Mucosa of stomach (tissue), 1 donor: ENCODE results near the gene ACMSD.

Experiments used
- H3K27me3 ChIP-seq: one replicate; pipeline ENCODE4 v1.7.0; 2013; ENCODE audit warnings: mild to moderate bottlenecking, low read length; ENCODE audit not compliant: control insufficient read depth, insufficient read depth
- H3K36me3 ChIP-seq: one replicate; pipeline ENCODE4 v1.7.0; 2013; ENCODE audit warnings: low read length; ENCODE audit not compliant: control insufficient read depth, insufficient read depth
- H3K4me1 ChIP-seq: one replicate; pipeline ENCODE4 v1.7.0; 2013; ENCODE audit warnings: mild to moderate bottlenecking, low read length; ENCODE audit not compliant: control insufficient read depth, insufficient read depth
- H3K4me3 ChIP-seq: one replicate; pipeline ENCODE4 v1.7.0; 2013; ENCODE audit warnings: low read length
- H3K9ac ChIP-seq: one replicate; pipeline ENCODE4 v1.7.0; 2013; ENCODE audit warnings: mild to moderate bottlenecking, low read length, moderate library complexity
- H3K9me3 ChIP-seq: one replicate; pipeline ENCODE4 v1.7.0; 2013; ENCODE audit warnings: mild to moderate bottlenecking, low read length, moderate library complexity; ENCODE audit not compliant: control insufficient read depth
- donor health status: Pancreatic carcinoma.

ACMSD gene

DNA sequence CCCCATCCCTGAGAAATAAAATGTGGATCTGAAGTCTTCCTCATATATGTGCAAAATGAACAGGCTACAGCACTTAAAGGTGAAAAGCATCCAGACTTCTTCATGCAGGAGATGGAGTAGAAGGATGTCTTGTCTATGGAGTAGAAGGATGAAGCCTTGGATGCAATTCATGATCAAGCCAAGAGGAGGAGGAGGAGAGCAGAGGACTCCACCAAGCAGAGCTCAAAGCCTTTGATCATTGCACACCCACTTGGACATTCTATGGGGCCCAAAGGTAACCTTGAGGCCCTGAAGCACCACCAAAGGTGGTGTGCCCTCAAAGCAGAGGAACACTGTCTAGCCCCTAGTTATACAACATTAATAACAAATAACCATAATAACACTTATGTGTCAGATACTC, 17.3 kb downstream of the ACMSD start:
- Histone ChIP-seq H3K9me3 (no peaks in the 10 kb centered on the region), H3K4me1 (no peaks in the 10 kb centered on the region), H3K27me3 (no peaks in the 10 kb centered on the region), H3K36me3 (no peaks in the 10 kb centered on the region), H3K4me3 (no peak overlapping the region), H3K9ac (no peak overlapping the region)

DNA sequence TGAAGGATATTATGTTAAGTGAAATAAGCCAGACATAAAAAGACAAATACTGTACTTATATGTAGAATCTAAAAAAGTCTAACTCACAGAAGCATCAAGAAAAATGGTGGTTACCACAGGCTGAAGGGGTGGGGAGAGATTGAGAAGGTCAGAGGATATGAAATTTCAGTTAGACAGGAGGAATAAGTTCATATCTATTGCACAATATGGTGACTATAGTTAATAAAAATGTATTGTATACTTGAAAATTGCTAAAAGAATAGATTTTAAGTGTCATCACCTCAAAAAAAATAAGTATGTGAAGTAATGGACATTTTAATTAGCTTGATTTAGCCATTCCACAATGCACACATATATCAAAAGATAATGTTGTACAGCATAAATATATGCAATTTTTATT, 19.8 kb downstream of the ACMSD start:
- no peaks in the 10 kb centered on the region for H3K4me1 ChIP-seq
- H3K36me3 ChIP-seq = no peaks in the 10 kb centered on the region
- no peak overlapping the region for H3K4me3 ChIP-seq
- no peak overlapping the region for H3K9ac ChIP-seq
- H3K9me3 ChIP-seq = no peaks in the 10 kb centered on the region
- no peaks in the 10 kb centered on the region for H3K27me3 ChIP-seq

DNA sequence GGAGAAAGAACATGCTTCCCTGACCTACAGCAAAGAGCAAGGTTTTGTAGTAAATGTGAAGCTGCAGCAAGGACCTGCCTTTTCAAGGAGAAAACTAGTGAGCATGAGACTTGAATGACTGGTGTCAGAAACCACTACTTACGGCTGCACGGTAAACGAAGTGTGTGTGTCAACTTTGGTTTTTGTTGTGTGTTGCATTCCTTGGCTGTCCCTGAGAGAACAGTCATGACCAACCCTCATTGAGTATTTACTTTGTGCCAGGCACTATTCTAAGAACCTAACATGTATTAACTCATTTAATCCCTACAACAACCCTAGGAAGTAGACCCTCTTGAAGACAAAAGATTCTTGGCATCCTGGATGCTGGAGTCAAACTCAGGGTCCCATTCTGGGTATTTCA, 22.8 kb downstream of the ACMSD start:
- Histone ChIP-seq H3K9ac (no peak overlapping the region), H3K4me3 (no peak overlapping the region), H3K36me3 (no peaks in the 10 kb centered on the region), H3K27me3 (no peaks in the 10 kb centered on the region), H3K4me1 (no peaks in the 10 kb centered on the region), H3K9me3 (no peaks in the 10 kb centered on the region)

DNA sequence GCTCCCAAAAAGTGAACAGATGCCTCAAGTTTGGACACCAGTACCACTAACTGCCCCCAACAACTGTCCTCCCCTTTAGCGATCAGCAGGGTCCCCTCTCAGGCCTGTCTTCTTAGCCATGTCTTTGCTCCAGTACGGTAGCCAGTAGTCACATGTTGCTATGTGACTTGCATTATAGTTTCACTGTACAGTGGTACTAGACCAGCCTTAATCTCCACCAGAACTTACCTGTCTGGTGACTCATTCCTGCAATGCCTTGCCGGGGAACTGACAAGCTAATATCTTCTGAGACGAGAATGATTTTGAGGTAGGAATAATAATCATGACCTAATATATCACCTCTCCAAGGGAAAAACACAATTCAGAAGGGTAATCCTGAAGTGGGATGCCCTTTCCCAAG, 23.7 kb downstream of the ACMSD start:
- H3K27me3 ChIP-seq = no peaks in the 10 kb centered on the region
- H3K36me3 ChIP-seq = no peaks in the 10 kb centered on the region
- H3K9ac ChIP-seq = no peak overlapping the region
- no peaks in the 10 kb centered on the region for H3K4me1 ChIP-seq
- H3K9me3 ChIP-seq = no peaks in the 10 kb centered on the region
- H3K4me3 ChIP-seq = no peak overlapping the region

DNA sequence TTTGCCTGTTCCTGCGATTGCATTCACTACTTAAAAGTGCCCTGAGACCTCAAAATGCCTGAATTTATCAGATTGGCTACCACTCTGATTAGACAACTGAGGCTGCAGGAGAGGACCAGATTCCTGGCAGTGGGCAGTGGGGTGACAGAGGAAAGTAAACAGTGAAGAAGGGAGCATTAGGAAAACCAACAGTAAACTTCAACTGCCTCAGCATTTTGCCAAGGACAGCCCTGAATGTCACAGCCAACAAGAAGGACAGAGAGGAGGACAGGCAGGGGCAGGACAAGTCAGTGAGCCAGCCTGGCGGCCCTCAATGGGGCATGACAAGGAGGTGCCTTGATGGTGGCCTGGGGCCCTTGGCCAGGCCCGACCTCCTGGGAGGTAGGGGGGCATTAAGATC, 24.3 kb downstream of the ACMSD start:
- no peak overlapping the region for H3K4me3 ChIP-seq
- no peaks in the 10 kb centered on the region for H3K4me1 ChIP-seq
- H3K9me3 ChIP-seq = no peaks in the 10 kb centered on the region
- H3K27me3 ChIP-seq = no peaks in the 10 kb centered on the region
- no peaks in the 10 kb centered on the region for H3K36me3 ChIP-seq
- no peak overlapping the region for H3K9ac ChIP-seq

DNA sequence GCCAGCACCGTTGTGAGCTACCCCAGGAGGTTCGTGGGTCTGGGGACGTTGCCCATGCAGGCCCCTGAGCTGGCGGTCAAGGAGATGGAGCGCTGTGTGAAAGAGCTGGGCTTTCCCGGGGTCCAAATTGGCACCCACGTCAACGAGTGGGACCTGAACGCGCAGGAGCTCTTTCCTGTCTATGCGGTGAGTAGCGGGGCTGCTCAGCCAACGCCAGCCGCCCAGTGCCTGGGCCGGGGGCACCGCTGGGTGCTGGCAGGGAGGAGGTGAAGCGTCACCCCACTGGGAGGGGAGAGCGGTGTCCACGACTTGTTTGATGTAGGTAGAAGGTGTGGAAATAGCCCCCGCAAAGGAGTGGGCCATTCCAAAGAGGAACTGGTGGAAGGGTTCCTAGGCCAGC, 25.0 kb downstream of the ACMSD start:
- Histone ChIP-seq H3K27me3 (no peaks in the 10 kb centered on the region), H3K4me3 (no peak overlapping the region), H3K4me1 (no peaks in the 10 kb centered on the region), H3K9me3 (no peaks in the 10 kb centered on the region), H3K9ac (no peak overlapping the region), H3K36me3 (no peaks in the 10 kb centered on the region)

DNA sequence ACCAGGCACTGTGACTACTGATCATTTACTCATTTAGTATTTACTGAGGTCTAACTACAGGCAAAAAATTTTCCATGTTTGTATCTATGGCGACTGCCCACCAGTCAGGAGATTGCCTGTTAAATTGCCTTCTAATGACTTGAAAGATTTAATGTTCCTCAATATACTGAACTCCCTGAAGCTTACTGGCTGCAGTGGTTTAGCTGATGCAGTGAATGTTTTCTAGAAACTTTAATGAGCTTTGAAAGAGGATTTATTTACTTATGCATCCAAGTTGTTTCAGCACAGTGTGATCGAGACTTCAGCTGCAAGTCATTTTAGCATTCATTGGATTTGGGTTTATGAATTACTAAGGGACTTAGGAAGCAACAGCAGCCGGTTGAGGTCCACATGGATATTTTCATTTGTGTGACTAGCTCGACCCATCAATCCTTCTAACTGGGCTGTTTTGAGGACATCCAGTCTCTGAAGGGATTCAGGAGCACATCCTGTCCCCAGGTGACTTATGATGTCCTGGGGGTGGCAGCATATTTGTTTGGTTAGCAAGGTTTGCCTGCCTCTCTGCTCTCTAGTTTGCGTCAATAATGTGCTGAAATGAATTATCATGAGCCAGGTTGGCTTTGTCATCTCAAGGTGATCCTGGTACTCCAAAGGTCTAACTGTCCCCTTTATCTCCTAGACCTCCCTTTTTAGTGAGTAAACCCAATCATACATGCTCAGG, 26.8 kb downstream of the ACMSD start:
- Histone ChIP-seq H3K4me1 (no peaks in the 10 kb centered on the region), H3K9ac (no peak overlapping the region), H3K36me3 (no peaks in the 10 kb centered on the region), H3K9me3 (no peaks in the 10 kb centered on the region), H3K27me3 (no peaks in the 10 kb centered on the region), H3K4me3 (no peak overlapping the region)

DNA sequence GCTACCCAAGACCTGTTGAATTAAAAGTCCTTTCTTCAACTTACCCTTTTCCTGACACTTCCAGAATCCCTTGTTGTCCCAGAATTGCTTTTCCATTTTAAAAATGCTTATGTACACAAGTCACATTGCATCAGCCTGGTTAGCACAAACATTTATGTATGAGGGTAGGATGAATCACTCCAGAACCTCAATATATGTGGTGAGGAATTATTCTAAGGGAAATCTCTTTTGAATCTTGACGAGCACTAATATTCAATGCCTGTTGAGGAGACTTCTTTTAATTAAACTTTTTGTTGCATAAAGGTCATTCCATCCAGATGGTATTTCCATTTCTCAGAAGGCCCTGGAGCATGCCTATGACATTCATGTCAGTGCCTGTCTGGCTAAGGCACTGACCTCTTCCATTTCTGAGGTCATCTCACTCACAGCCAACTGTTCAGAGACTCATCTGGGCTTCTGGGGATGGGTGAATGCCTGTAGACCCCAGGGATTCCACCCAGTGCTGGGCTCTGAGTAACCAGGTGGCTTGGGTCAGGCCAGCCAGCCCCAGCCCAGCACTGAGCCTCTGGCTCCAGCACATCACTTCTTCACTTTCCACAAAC, 28.2 kb downstream of the ACMSD start:
- H3K36me3 ChIP-seq = no peaks in the 10 kb centered on the region
- no peak overlapping the region for H3K4me3 ChIP-seq
- H3K27me3 ChIP-seq = no peaks in the 10 kb centered on the region
- H3K9me3 ChIP-seq = no peaks in the 10 kb centered on the region
- H3K9ac ChIP-seq = no peak overlapping the region
- H3K4me1 ChIP-seq = no peaks in the 10 kb centered on the region

DNA sequence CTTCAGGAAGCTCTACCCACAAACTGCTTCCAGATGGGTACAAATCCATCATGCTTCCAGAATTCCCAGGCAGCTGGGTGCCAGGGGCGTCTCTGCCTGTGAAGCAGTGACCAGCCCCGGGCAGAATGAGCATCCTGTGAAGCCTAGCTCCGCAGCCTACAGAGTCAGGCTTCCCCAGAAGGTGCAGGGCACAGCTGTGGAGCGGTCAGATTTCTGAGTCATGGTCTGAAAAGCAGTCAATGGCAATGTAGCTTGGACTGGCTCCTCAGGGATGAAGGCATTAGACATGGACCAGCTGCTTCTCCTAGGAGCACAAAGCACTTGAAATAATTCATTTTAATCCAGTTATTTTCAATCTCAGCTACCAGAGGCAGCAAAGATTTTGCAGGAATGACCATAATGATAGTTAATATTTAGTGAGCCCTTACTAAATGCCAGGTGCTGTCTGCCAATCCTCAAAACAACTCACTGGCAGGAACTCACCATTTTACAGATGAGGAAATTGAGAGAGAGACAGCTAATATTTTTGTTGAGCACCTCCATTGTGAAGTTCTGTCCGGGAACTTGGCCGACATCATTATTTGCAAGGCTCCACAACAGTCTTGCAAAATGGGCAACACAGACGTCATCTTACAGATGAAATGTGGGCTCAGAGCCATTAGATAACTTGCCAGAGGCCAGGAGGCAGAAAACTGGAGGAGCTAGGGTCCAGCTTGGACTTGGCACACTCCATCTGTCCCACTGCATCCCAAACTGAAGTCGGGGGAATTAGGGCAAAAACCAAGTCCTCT, 31.7 kb downstream of the ACMSD start:
- Histone ChIP-seq H3K9me3 (no peaks in the 10 kb centered on the region), H3K36me3 (no peaks in the 10 kb centered on the region), H3K9ac (no peak overlapping the region), H3K27me3 (no peaks in the 10 kb centered on the region), H3K4me3 (no peak overlapping the region), H3K4me1 (no peaks in the 10 kb centered on the region)

DNA sequence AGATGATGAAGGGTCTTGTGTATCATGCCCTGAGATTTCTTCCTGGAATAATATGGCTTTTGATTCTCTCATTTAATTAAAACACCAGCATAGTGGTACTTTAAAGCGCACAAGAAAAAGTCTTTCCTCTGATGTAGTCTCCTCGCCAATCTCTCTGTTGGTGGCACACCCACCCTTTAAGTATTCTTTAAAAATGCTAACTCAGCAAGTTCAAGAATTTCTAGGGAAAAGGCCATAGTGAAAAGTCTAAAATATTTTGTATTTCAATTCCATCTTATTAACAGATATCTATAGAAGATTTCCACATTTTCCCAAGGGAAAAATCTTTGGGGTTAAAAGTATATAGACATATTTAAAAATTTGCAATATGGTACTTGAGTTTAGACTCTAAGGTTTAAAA, 34.7 kb downstream of the ACMSD start:
- H3K36me3 ChIP-seq = no peaks in the 10 kb centered on the region
- H3K9ac ChIP-seq = no peak overlapping the region
- H3K4me3 ChIP-seq = no peak overlapping the region
- H3K9me3 ChIP-seq = no peaks in the 10 kb centered on the region
- no peaks in the 10 kb centered on the region for H3K27me3 ChIP-seq
- no peaks in the 10 kb centered on the region for H3K4me1 ChIP-seq

DNA sequence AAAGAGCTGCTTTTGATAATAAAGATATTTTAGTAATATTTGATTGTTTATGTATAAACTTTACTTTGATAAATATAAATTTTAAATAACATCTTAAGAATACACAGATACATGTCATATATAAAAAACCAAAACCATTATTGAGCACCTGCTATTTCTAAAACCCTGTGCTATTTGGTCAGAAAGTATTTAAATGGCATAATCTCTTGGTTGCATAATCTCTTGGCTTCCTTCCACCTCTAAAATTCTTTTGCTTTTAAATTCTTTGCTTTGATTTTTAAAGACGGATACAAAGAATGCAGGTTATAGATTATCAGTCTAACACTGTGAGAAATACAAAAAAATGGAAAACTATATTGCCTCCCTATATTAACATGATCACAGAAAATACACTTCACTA, 36.9 kb downstream of the ACMSD start:
- H3K9ac ChIP-seq = no peak overlapping the region
- H3K9me3 ChIP-seq = no peaks in the 10 kb centered on the region
- H3K4me1 ChIP-seq = no peaks in the 10 kb centered on the region
- H3K36me3 ChIP-seq = no peaks in the 10 kb centered on the region
- H3K4me3 ChIP-seq = no peak overlapping the region
- no peaks in the 10 kb centered on the region for H3K27me3 ChIP-seq

DNA sequence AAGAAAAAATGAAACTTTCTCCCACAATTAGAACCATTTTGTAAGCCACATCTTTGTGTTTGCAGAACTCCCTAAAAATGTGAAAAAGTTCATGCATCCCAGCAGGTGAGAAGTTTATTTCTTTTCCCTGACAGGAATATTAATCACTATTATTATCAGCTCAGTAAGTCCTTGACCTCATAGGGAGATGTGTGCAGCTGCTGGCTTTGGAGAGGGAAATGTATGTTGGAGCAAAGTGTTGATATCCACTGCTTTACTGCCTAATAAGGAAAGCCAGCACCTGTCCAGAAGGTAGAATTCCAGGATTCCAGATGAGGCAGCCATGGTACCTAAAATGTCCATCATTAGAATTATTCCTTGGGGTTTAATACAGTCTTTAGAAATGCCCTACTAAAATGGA, 44.4 kb downstream of the ACMSD start:
- Histone ChIP-seq H3K9me3 (no peaks in the 10 kb centered on the region), H3K4me1 (no peaks in the 10 kb centered on the region), H3K36me3 (no peaks in the 10 kb centered on the region), H3K9ac (no peak overlapping the region), H3K4me3 (no peak overlapping the region), H3K27me3 (no peaks in the 10 kb centered on the region)
